Activated B cell treated with CpG ODN at 0.5 μM for 24 hours (primary cell): ENCODE measurements around the gene SPATA31C1. TPM values are rescaled to one million over a fixed set of nuclear protein-coding genes. Genes with fewer than 3 reads are reported as not detected.

Source experiments
- ATAC-seq: fragments of 200-7000 bp; cut with Tn5 transposase; one replicate; pipeline ENCODE4 v1.10.0; 2021; ENCODE audit warnings: low read depth, mild to moderate bottlenecking, moderate library complexity
- CTCF ChIA-PET: fragments of 350-600 bp; sonication (Branson Sonifier 250); formaldehyde crosslinking; loops from one replicate; lab custom pipeline; 2021; ENCODE audit warnings: antibody characterized with exemption; lab: Charles Lee
- POLR2A ChIA-PET: fragments of 350-600 bp; sonication (Branson Sonifier 250); formaldehyde crosslinking; loops from one replicate; lab custom pipeline; 2021; ENCODE audit warnings: antibody characterized with exemption; lab: Charles Lee
- DNase-seq: peaks from one replicate; pipeline ENCODE4 v3.0.0; 2022
- H3K27ac Mint-ChIP-seq: one replicate; pipeline ENCODE4 v1.8.0; 2020; ENCODE audit warnings: mixed read lengths
- H3K27me3 Mint-ChIP-seq: one replicate; pipeline ENCODE4 v1.8.0; 2021; ENCODE audit warnings: mixed read lengths
- H3K36me3 Mint-ChIP-seq: one replicate; pipeline ENCODE4 v1.8.0; 2021; ENCODE audit warnings: low read depth, mixed read lengths
- H3K4me1 Mint-ChIP-seq: one replicate; pipeline ENCODE4 v1.8.0; 2021; ENCODE audit warnings: mixed read lengths
- H3K4me3 Mint-ChIP-seq: one replicate; pipeline ENCODE4 v1.8.0; 2020; ENCODE audit warnings: mild to moderate bottlenecking, mixed read lengths
- H3K9me3 Mint-ChIP-seq: one replicate; pipeline ENCODE4 v1.8.0; 2020; ENCODE audit warnings: mixed read lengths
- intact Hi-C: fragments of 100-400 bp; cut with micrococcal nuclease; formaldehyde crosslinking; loops from one replicate; pipeline ENCODE4 v1.15.1; 2024
- total RNA-seq: library from RNA; stranded (reverse); gene quantifications from 2 replicates; pipeline ENCODE4 v1.2.3, GENCODE V29; 2022
- TF ChIP-seq, protein P1 (sequence below): fragments of 200-600 bp; IDR thresholded peaks from one replicate; pipeline ENCODE4 v1.8.0; 2022; ENCODE audit warnings: antibody characterized with exemption, mild to moderate bottlenecking

The SPATA31C1 gene
- total RNA-seq, 1 donor from 2014 or later, result not detected

DNA sequence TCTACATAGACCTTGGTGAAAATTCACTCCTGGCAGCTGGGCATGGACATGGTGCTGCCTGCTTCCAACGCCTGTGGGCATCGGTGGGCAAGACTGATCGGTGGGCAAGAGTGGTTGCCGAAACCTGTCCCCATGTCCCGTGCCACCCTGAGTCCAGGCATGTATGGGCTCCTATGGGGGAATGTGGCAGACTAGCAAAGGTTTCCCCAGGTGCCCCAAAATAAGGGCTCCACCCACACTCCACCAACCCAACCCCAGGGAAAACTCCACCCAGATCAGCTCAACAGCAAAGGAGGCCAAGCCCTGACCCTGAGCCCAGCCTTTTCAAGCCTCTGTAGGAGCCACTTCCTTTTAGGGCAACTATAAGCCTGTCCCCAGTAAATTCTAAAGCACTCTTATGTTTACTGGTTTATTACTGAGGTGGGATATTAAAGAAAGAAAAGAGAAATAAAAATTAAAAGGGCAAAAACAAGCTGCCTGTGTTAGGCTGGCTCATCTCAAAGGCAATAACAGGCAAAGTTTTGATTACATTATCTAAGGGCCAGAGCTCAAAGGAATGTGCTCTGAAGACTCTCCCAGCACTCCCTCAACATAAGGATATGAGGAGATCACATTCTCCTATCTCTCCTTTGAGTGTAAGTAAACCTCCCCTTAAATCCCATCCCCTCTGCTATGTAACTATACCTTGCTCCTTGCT, 44.0 kb upstream of the SPATA31C1 start:
- ChIA-PET POLR2A (no interaction called here), CTCF (no interaction called here)
- Mint-ChIP-seq H3K27ac (no peak overlapping the region), H3K4me1 (no peaks in the 10 kb centered on the region), H3K4me3 (no peak overlapping the region), H3K27me3 (no peaks in the 10 kb centered on the region), H3K9me3 (no peaks in the 10 kb centered on the region), H3K36me3 (no peaks in the 10 kb centered on the region)
- DNase-seq (no peak), ATAC-seq (no peak)
- TF ChIP-seq, protein P1, sequence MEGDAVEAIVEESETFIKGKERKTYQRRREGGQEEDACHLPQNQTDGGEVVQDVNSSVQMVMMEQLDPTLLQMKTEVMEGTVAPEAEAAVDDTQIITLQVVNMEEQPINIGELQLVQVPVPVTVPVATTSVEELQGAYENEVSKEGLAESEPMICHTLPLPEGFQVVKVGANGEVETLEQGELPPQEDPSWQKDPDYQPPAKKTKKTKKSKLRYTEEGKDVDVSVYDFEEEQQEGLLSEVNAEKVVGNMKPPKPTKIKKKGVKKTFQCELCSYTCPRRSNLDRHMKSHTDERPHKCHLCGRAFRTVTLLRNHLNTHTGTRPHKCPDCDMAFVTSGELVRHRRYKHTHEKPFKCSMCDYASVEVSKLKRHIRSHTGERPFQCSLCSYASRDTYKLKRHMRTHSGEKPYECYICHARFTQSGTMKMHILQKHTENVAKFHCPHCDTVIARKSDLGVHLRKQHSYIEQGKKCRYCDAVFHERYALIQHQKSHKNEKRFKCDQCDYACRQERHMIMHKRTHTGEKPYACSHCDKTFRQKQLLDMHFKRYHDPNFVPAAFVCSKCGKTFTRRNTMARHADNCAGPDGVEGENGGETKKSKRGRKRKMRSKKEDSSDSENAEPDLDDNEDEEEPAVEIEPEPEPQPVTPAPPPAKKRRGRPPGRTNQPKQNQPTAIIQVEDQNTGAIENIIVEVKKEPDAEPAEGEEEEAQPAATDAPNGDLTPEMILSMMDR, result no peak
- intact Hi-C loops, result no loop called here

DNA sequence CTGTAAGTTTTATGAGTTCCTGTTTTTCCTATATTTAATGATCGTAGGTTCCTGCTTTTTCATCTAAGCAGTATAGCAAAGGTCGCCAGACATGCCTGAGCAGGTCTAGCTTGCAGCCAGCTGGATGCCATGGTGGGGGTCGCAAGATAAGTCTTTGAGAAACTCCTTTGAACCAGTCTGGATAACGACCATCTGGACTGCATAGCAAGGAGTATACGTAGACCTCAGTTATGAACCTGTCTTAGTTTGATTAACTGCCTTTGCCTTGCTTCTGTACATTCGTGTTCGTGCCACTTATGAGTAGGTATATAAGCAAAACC, 43.5 kb upstream of the SPATA31C1 start:
- Mint-ChIP-seq H3K27ac (no peak overlapping the region), H3K9me3 (no peaks in the 10 kb centered on the region), H3K4me3 (no peak overlapping the region), H3K36me3 (no peaks in the 10 kb centered on the region), H3K4me1 (no peaks in the 10 kb centered on the region), H3K27me3 (no peaks in the 10 kb centered on the region)
- DNase-seq (no peak), ATAC-seq (no peak)
- POLR2A ChIA-PET, result no interaction called here
- TF ChIP-seq, protein P1, result no peak
- intact Hi-C loops, result no loop called here
- CTCF ChIA-PET, result no interaction called here

DNA sequence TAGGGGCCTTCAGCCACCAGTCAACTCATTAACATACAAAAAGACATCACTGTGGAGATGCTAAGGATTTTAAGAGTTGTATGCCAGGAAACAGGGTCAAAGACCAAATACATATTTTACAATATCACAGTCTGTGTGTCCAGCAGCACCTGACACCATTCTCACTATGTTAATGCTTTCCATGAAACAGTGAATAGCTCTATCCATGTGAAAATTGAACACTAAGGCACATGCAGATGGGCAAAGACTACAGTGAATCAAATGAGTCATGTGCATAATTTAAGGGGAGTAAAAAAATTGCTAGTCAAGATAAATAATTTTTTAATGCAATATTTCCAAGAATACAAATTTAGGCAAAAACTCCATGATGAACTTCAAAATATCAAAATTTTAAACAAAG, 42.7 kb upstream of the SPATA31C1 start:
- no peak overlapping the region for H3K27ac Mint-ChIP-seq
- DNase-seq (no peak), ATAC-seq (no peak)
- no peaks in the 10 kb centered on the region for H3K36me3 Mint-ChIP-seq
- H3K9me3 Mint-ChIP-seq, result no peaks in the 10 kb centered on the region
- intact Hi-C loops, result no loop called here
- no peak overlapping the region for H3K4me3 Mint-ChIP-seq
- TF ChIP-seq, protein P1, result no peak
- H3K4me1 Mint-ChIP-seq, result no peaks in the 10 kb centered on the region
- no peaks in the 10 kb centered on the region for H3K27me3 Mint-ChIP-seq
- ChIA-PET CTCF (no interaction called here), POLR2A (no interaction called here)

DNA sequence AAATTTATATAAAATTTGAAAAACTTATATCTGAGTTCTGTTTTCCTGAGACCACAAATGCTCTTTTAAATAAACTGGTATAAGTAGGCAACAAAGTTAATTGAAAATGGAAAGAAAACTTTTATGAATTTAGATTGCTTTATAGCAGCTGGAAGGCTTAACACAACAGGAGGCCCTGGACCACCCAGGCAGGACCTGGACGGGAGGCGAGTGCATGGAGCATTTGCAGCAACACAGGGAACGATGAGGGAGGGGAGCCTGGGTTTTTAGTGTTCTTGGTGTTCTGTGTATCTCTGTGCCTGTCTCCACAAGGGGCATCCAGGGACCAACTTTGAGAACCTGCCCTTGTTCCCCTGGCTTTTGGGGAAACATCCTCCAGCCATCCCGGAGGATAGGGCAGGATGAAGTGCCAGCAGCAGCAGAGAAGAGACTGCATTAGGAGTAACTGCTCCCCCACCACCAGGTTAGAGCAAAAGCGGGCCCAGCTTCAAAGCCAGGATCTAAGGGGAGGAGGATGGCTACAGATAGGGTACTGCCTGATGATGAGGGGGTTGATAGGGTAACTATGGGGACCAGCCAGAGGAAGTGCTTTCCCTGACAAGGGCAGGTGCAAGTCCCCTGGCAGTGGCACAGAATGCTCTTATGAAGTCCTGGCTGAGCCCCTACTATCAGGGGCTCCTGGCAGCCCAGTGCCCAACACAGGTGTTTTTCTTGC, 41.8 kb upstream of the SPATA31C1 start:
- TF ChIP-seq, protein P1, result no peak
- no peaks in the 10 kb centered on the region for H3K36me3 Mint-ChIP-seq
- ChIA-PET POLR2A (no interaction called here), CTCF (no interaction called here)
- H3K4me3 Mint-ChIP-seq, result no peak overlapping the region
- H3K9me3 Mint-ChIP-seq, result no peaks in the 10 kb centered on the region
- H3K27ac Mint-ChIP-seq, result no peak overlapping the region
- ATAC-seq, result no peak
- no peak for DNase-seq
- H3K4me1 Mint-ChIP-seq, result no peaks in the 10 kb centered on the region
- H3K27me3 Mint-ChIP-seq, result no peaks in the 10 kb centered on the region
- intact Hi-C loops, result no loop called here

DNA sequence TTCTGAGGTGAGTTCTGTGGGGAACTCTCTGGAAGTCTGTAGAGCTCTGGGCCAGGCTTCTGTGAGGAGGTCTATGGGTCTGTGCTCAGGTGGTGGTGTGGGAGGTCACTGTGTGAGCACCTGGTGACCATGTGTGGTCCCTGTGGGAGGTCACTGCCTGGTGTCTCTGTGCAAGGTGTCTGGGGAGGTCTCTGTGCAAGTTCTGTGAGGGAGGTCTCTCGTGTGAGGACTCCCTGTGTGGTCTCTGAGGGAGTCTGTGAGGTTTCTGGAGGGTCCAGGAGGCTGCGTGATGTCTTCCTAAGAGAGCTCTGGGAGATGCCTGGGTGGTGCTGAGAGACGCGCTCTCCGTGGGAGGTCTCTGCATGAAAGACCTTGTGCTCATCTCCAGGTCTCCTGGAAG, 41.1 kb upstream of the SPATA31C1 start:
- no peaks in the 10 kb centered on the region for H3K9me3 Mint-ChIP-seq
- no peak for ATAC-seq
- H3K36me3 Mint-ChIP-seq, result no peaks in the 10 kb centered on the region
- intact Hi-C loops, result no loop called here
- H3K27ac Mint-ChIP-seq, result no peak overlapping the region
- H3K4me1 Mint-ChIP-seq, result no peaks in the 10 kb centered on the region
- POLR2A ChIA-PET, result no interaction called here
- DNase-seq, result no peak
- CTCF ChIA-PET, result no interaction called here
- TF ChIP-seq, protein P1, result no peak
- no peaks in the 10 kb centered on the region for H3K27me3 Mint-ChIP-seq
- no peak overlapping the region for H3K4me3 Mint-ChIP-seq
